Measurements from ENCODE around the gene KLHL21. TPM values are rescaled to one million over a fixed set of nuclear protein-coding genes. Genes with fewer than 3 reads are reported as not detected.

KLHL21 gene
- total and polyA plus RNA-seq, 7 experiments from 2014 or later = 17.2 to 58.1 (median 31.1) TPM

- no peaks in the 10 kb centered on the region for H3K9me3 ChIP-seq (ENCODE audit: control insufficient read depth in 2 of 3, low read length in 3 of 3)
- Mint-ChIP-seq H3K36me3 (no peaks in the 10 kb centered on the region), H3K4me3 (peak within 1 kb of the TSS; percentile 88 to 97 (median 93)), H3K27me3 (peaks cover 0 to 2% (median 0%) of the 10 kb centered on the region in 5 donors), H3K9me3 (no peaks in the 10 kb centered on the region), H3K4me1 (peaks cover 16 to 37% (median 25%) of the 10 kb centered on the region in 7 donors), H3K27ac (peak within 1 kb of the TSS; percentile 69 to 95 (median 88))
- ChIA-PET POLR2A (interaction anchor here (0.9 to 1.3 kb wide), 6 partner anchors 9 to 154 kb away, joined by 3 to 27 read pairs (median 3); partner anchors contain the start of genes KLHL21, NOL9 and THAP3), CTCF (no interaction called here)
- H3K36me3 ChIP-seq (ENCODE audit: control insufficient read depth in 2 of 3, insufficient read depth in 3 of 3, low read length in 3 of 3) = peaks cover 0 to 8% (median 0%) of the 10 kb centered on the region in 3 experiments
- peaks cover 0 to 14% of the 10 kb centered on the region in 2 donors for H3K4me1 ChIP-seq (ENCODE audit: control insufficient read depth in 2 of 2, insufficient read depth in 2 of 2, low read length in 2 of 2)
- ATAC-seq = peak; percentile 98
- H3K4me3 ChIP-seq (ENCODE audit: low read length) = peak within 1 kb of the TSS; percentile 53
- H3K27me3 ChIP-seq (ENCODE audit: control insufficient read depth in 2 of 2, insufficient read depth in 2 of 2, low read length in 2 of 2) = no peaks in the 10 kb centered on the region
- intact Hi-C loops (cut with micrococcal nuclease) = loop anchor here (1.0 kb wide), 8 partner anchors 10 to 414 kb away; partner anchors contain the start of genes NOL9 (in 2 of the 2), RPL22 (in 2 of the 2) and ZBTB48 (in 2 of the 2)
- H3K27ac ChIP-seq (ENCODE audit: low read depth, low read length) = peak within 1 kb of the TSS; percentile 82
- peak; percentile 97 to 99 (median 98) for DNase-seq
Observed at GRCh38 chr1:6613361-6614018, 10.8 kb upstream of the KLHL21 start, which contains the start of gene PHF13. Gene PHF13, plus strand, starts transcription at chr1:6613731. Its CDS starts 336 bp downstream, at chr1:6614067.

- H3K9me3 Mint-ChIP-seq = no peaks in the 10 kb centered on the region
- H3K36me3 Mint-ChIP-seq = no peaks in the 10 kb centered on the region
- CTCF ChIA-PET = interaction anchor here (0.7 to 1.5 kb wide), 3 partner anchors 11 to 124 kb away, joined by 3 to 4 read pairs (median 4); no protein-coding TSS in a partner anchor
- intact Hi-C loops (cut with micrococcal nuclease) = loop anchor here (1.0 kb wide), 8 partner anchors 10 to 414 kb away; partner anchors contain the start of genes NOL9 (in 2 of the 2), RPL22 (in 2 of the 2) and ZBTB48 (in 2 of the 2)
- Histone ChIP-seq H3K4me3 (ENCODE audit: low read length) (peak overlapping the region; percentile 53), H3K27ac (ENCODE audit: low read depth, low read length) (peak overlapping the region; percentile 82), H3K9me3 (ENCODE audit: control insufficient read depth in 2 of 3, low read length in 3 of 3) (no peaks in the 10 kb centered on the region), H3K27me3 (ENCODE audit: control insufficient read depth in 2 of 2, insufficient read depth in 2 of 2, low read length in 2 of 2) (no peaks in the 10 kb centered on the region), H3K4me1 (ENCODE audit: control insufficient read depth in 2 of 2, insufficient read depth in 2 of 2, low read length in 2 of 2) (peaks cover 0 to 14% of the 10 kb centered on the region in 2 donors), H3K36me3 (ENCODE audit: control insufficient read depth in 2 of 3, insufficient read depth in 3 of 3, low read length in 3 of 3) (peaks cover 0 to 8% (median 0%) of the 10 kb centered on the region in 3 experiments)
- peak overlapping the region; percentile 88 to 97 (median 93) for H3K4me3 Mint-ChIP-seq
- DNase-seq (peak in 1 of 9 donors; percentile 17), ATAC-seq (peak; percentile 39)
- peaks cover 16 to 37% (median 25%) of the 10 kb centered on the region in 7 donors for H3K4me1 Mint-ChIP-seq
- H3K27me3 Mint-ChIP-seq = peaks cover 0 to 3% (median 0%) of the 10 kb centered on the region in 5 donors
- POLR2A ChIA-PET = interaction anchor here (0.5 to 4.8 kb wide), 11 partner anchors 11 to 152 kb away, joined by 3 to 69 read pairs (median 4); partner anchors contain the start of genes KLHL21 and ZBTB48
- H3K27ac Mint-ChIP-seq = peak overlapping the region; percentile 63 to 95 (median 86)
Observed at GRCh38 chr1:6612641-6613360, 10.1 kb upstream of the KLHL21 start.

DNA sequence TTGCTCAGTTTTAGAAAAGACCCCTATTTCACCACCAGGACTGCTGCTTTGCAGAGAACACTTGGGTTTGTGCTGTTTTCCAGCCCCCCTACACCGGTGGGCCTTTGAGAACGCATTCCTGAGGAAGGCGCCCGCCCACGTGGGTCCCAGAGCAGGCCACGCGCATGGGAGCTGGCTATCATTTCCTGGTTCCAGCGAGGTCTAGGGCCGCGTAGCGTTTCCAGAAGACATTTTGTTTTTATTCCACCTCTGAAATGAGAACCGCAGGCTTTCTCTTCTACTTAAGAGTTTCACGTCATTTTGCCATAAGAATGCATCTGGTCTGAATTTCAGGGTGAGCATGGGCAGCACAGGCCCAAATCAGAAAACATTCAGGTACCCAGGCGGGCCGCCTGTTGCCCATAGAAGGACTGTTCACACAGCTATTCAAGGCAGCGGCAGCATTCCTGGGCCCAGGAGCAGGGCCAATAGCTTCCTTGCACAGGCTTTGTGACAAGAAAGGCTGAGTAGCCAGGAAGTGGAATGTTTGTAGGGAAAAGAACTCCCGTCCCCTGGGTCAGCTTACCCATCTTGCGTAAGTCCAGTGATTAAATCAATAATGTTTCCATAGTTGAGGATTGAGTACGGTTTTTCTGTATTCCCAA is 1.4 kb upstream of the KLHL21 start:
- POLR2A ChIA-PET = interaction anchor here (0.7 to 15.1 kb wide), 17 partner anchors 7 to 144 kb away, joined by 3 to 246 read pairs (median 4); partner anchors contain the start of genes NOL9, PHF13, TAS1R1 and THAP3
- ATAC-seq (no peak), DNase-seq (peak in 1 of 9 donors; percentile 40)
- CTCF ChIA-PET = interaction anchor here (0.5 to 1.6 kb wide), 6 partner anchors 15 to 117 kb away, joined by 3 to 7 read pairs (median 3); no protein-coding TSS in a partner anchor
- intact Hi-C loops (cut with micrococcal nuclease) = loop anchor here (1.0 to 5.0 kb wide), 9 partner anchors 9 to 612 kb away; partner anchors contain the start of genes CAMTA1 (in 2 of the 2), NPHP4 (in 2 of the 2), PHF13 (in 2 of the 2) and ACOT7 (in 1 of the 2)
- H3K36me3 Mint-ChIP-seq = peaks cover 0 to 3% (median 0%) of the 10 kb centered on the region in 5 donors
- peaks cover 19 to 24% of the 10 kb centered on the region in 2 donors for H3K4me1 ChIP-seq (ENCODE audit: control insufficient read depth in 2 of 2, insufficient read depth in 2 of 2, low read length in 2 of 2)
- peak overlapping the region; percentile 98 for H3K4me3 ChIP-seq (ENCODE audit: low read length)
- H3K4me1 Mint-ChIP-seq = peaks cover 7 to 31% (median 25%) of the 10 kb centered on the region in 7 donors
- peak overlapping the region; percentile 74 to 99 (median 91) for H3K4me3 Mint-ChIP-seq
- peaks cover 0 to 3% (median 0%) of the 10 kb centered on the region in 5 donors for H3K27me3 Mint-ChIP-seq
- no peaks in the 10 kb centered on the region for H3K9me3 ChIP-seq (ENCODE audit: control insufficient read depth in 2 of 3, low read length in 3 of 3)
- peak overlapping the region; percentile 95 to 99 (median 98) for H3K27ac Mint-ChIP-seq
- peaks cover 0 to 2% (median 0%) of the 10 kb centered on the region in 11 donors for H3K9me3 Mint-ChIP-seq
- H3K36me3 ChIP-seq (ENCODE audit: control insufficient read depth in 2 of 3, insufficient read depth in 3 of 3, low read length in 3 of 3) = peaks cover 0 to 11% (median 0%) of the 10 kb centered on the region in 3 experiments
- peak overlapping the region; percentile 94 for H3K27ac ChIP-seq (ENCODE audit: low read depth, low read length)
- H3K27me3 ChIP-seq (ENCODE audit: control insufficient read depth in 2 of 2, insufficient read depth in 2 of 2, low read length in 2 of 2) = no peaks in the 10 kb centered on the region

DNA sequence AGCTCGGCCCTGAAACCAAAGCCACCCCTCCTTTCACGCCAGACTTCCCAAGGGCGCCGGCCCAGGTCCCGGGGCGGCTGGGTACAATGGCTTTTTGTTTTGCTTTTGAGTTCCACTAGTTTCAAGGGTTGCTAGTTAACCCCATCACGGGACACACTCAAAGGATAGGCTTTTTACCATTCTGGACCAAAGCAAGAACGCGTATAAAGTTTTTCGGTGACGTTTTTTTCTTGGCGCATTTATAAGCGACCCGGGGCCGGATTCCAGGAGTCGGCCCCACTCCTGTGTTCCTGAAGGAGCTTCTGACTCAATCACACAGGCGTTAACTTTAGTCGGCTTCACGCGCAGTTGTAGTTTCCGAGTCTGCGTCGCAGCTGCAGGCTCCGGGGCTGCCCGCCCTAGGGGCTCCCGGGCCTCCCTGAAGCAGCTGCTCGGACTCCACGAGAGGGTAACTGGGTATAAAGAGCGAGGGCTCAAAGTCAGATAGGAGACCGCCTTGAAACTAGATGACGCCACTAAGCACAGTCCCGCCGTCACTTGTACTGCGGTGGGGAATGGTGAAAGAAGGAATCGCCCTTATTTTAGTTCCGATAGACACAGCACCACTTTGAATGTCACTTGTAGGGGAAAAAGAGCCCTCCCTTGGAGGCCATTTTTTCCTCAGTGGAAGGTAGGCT is 707 bp upstream of the KLHL21 start:
- no peaks in the 10 kb centered on the region for H3K9me3 ChIP-seq (ENCODE audit: control insufficient read depth in 2 of 3, low read length in 3 of 3)
- Mint-ChIP-seq H3K27me3 (peaks cover 0 to 3% (median 0%) of the 10 kb centered on the region in 5 donors), H3K4me3 (peak overlapping the region; percentile 74 to 99 (median 91)), H3K9me3 (peaks cover 0 to 2% (median 0%) of the 10 kb centered on the region in 11 donors), H3K27ac (peak overlapping the region; percentile 95 to 99 (median 98)), H3K36me3 (peaks cover 0 to 3% (median 0%) of the 10 kb centered on the region in 5 donors), H3K4me1 (peaks cover 13 to 37% (median 30%) of the 10 kb centered on the region in 7 donors)
- peak overlapping the region; percentile 98 for H3K4me3 ChIP-seq (ENCODE audit: low read length)
- POLR2A ChIA-PET = interaction anchor here (0.7 to 15.1 kb wide), 17 partner anchors 7 to 143 kb away, joined by 3 to 246 read pairs (median 5); partner anchors contain the start of genes NOL9, PHF13, TAS1R1 and THAP3
- intact Hi-C loops (cut with micrococcal nuclease) = loop anchor here (1.0 to 5.0 kb wide), 9 partner anchors 10 to 611 kb away; partner anchors contain the start of genes CAMTA1 (in 2 of the 2), NPHP4 (in 2 of the 2), PHF13 (in 2 of the 2) and ACOT7 (in 1 of the 2)
- H3K36me3 ChIP-seq (ENCODE audit: control insufficient read depth in 2 of 3, insufficient read depth in 3 of 3, low read length in 3 of 3) = peaks cover 0 to 11% (median 3%) of the 10 kb centered on the region in 3 experiments
- no peaks in the 10 kb centered on the region for H3K27me3 ChIP-seq (ENCODE audit: control insufficient read depth in 2 of 2, insufficient read depth in 2 of 2, low read length in 2 of 2)
- CTCF ChIA-PET = interaction anchor here (0.5 to 3.6 kb wide), 6 partner anchors 14 to 95 kb away, joined by 3 to 17 read pairs (median 4); partner anchors contain the start of genes NOL9 and TAS1R1
- DNase-seq (peak; percentile 47 to 82 (median 75)), ATAC-seq (peak; percentile 56)
- H3K27ac ChIP-seq (ENCODE audit: low read depth, low read length) = peak overlapping the region; percentile 94
- peaks cover 25 to 26% of the 10 kb centered on the region in 2 donors for H3K4me1 ChIP-seq (ENCODE audit: control insufficient read depth in 2 of 2, insufficient read depth in 2 of 2, low read length in 2 of 2)

All from naive thymus-derived CD4-positive, alpha-beta T cell (primary cell).